Naive B cell (primary cell): ENCODE data around the gene SH2D7. TPM values are rescaled to one million over a fixed set of nuclear protein-coding genes. Genes with fewer than 3 reads are reported as not detected.

Experiments used
- ATAC-seq, 2 donors: fragments of 150-1000 bp; cut with Tn5 transposase; 2 replicates each; pipeline ENCODE4 v1.10.0; 2021; ENCODE audit warnings: low read depth in 2 of 2, mild to moderate bottlenecking in 2 of 2, moderate library complexity in 2 of 2
- DNase-seq: peaks from one replicate; pipeline ENCODE4 v3.0.0; 2022
- H3K27ac Mint-ChIP-seq, 6 donors: one replicate each; pipeline ENCODE4 v1.8.0; 2020 to 2022; ENCODE audit warnings: mild to moderate bottlenecking in 6 of 6, mixed read lengths in 6 of 6, moderate library complexity in 5 of 6, inconsistent platforms in 2 of 6
- H3K27me3 Mint-ChIP-seq, 3 donors: one replicate each; pipeline ENCODE4 v1.8.0; 2021 to 2022; ENCODE audit warnings: mixed read lengths in 3 of 3, mild to moderate bottlenecking in 1 of 3
- H3K36me3 Mint-ChIP-seq, 2 donors: one replicate each; pipeline ENCODE4 v1.8.0; 2020 to 2022; ENCODE audit warnings: mixed read lengths in 2 of 2, inconsistent platforms in 1 of 2, mild to moderate bottlenecking in 1 of 2
- H3K4me1 Mint-ChIP-seq, 3 donors: one replicate each; pipeline ENCODE4 v1.8.0; 2020 to 2022; ENCODE audit warnings: mixed read lengths in 3 of 3, inconsistent platforms in 1 of 3, mild to moderate bottlenecking in 1 of 3, moderate library complexity in 1 of 3
- H3K4me3 Mint-ChIP-seq, 8 donors: one replicate each; pipeline ENCODE4 v1.8.0; 2020 to 2022; ENCODE audit warnings: mild to moderate bottlenecking in 8 of 8, mixed read lengths in 8 of 8, moderate library complexity in 8 of 8, inconsistent platforms in 2 of 8
- H3K9me3 Mint-ChIP-seq, 7 donors: one replicate each; pipeline ENCODE4 v1.8.0; 2020 to 2022; ENCODE audit warnings: mixed read lengths in 7 of 7, mild to moderate bottlenecking in 5 of 7, inconsistent platforms in 2 of 7, moderate library complexity in 1 of 7
- polyA plus RNA-seq, 6 donors: library from polyadenylated mRNA; unstranded; fragments of 300-500 nt; fragmentation: Illumina TruSeq; gene quantifications; one replicate each; pipeline ENCODE4 v1.2.3, GENCODE V29; 2021; ENCODE audit warnings: low read depth in 6 of 6

The SH2D7 gene
- polyA plus RNA-seq, result not detected

GRCh38 chr15:78092261-78093041 is at the start of gene SH2D7:
Gene SH2D7 (plus strand): TSS chr15:78092561. CDS start chr15:78092585, 24 bp downstream.
- no peaks in the 10 kb centered on the region for H3K9me3 Mint-ChIP-seq
- no peaks in the 10 kb centered on the region for H3K36me3 Mint-ChIP-seq
- H3K27me3 Mint-ChIP-seq, result peaks cover 0 to 5% (median 0%) of the 10 kb centered on the region in 3 donors
- ATAC-seq (no peak), DNase-seq (no peak)
- peak within 1 kb of the TSS in 1 of 6 donors; percentile 37 for H3K27ac Mint-ChIP-seq
- H3K4me1 Mint-ChIP-seq, result peaks cover 5 to 13% (median 13%) of the 10 kb centered on the region in 3 donors
- no peak within 1 kb of the TSS for H3K4me3 Mint-ChIP-seq

- H3K9me3 Mint-ChIP-seq, result no peaks in the 10 kb centered on the region
- H3K27ac Mint-ChIP-seq, result peak overlapping the region in 1 of 6 donors; percentile 42
- peaks cover 9 to 15% of the 10 kb centered on the region in 2 donors for H3K36me3 Mint-ChIP-seq
- no peaks in the 10 kb centered on the region for H3K27me3 Mint-ChIP-seq
- no peak for ATAC-seq
- no peak for DNase-seq
- peaks cover 11 to 33% (median 30%) of the 10 kb centered on the region in 3 donors for H3K4me1 Mint-ChIP-seq
- H3K4me3 Mint-ChIP-seq, result no peak overlapping the region
Measured at GRCh38 chr15:78044407-78045155, 47.8 kb upstream of the SH2D7 start.

- H3K4me1 Mint-ChIP-seq, result peaks cover 17 to 33% (median 30%) of the 10 kb centered on the region in 3 donors
Measured at GRCh38 chr15:78045189-78045588, 47.2 kb upstream of the SH2D7 start.

GRCh38 chr15:78046796-78047341 is 45.5 kb upstream of the SH2D7 start:
- no peak overlapping the region for H3K4me3 Mint-ChIP-seq
- peaks cover 33 to 43% (median 42%) of the 10 kb centered on the region in 3 donors for H3K4me1 Mint-ChIP-seq

More at GRCh38 chr15:78045189-78045588, 47.2 kb upstream of the SH2D7 start:
- Mint-ChIP-seq H3K27me3 (no peaks in the 10 kb centered on the region), H3K27ac (no peak overlapping the region), H3K9me3 (no peaks in the 10 kb centered on the region), H3K36me3 (peaks cover 9% of the 10 kb centered on the region in 2 donors), H3K4me3 (no peak overlapping the region)
- no peak for ATAC-seq
- no peak for DNase-seq

GRCh38 chr15:78047761-78048627 is 44.4 kb upstream of the SH2D7 start:
- peaks cover 41 to 49% (median 45%) of the 10 kb centered on the region in 3 donors for H3K4me1 Mint-ChIP-seq
- ATAC-seq, result no peak
- no peaks in the 10 kb centered on the region for H3K9me3 Mint-ChIP-seq
- peak overlapping the region in 2 of 6 donors; percentile 44 to 89 for H3K27ac Mint-ChIP-seq
- no peak overlapping the region for H3K4me3 Mint-ChIP-seq
- H3K36me3 Mint-ChIP-seq, result peaks cover 3 to 8% of the 10 kb centered on the region in 2 donors
- no peaks in the 10 kb centered on the region for H3K27me3 Mint-ChIP-seq
- DNase-seq, result no peak

More at GRCh38 chr15:78046796-78047341, 45.5 kb upstream of the SH2D7 start:
- DNase-seq, result no peak
- Mint-ChIP-seq H3K27ac (peak overlapping the region in 1 of 6 donors; percentile 13), H3K27me3 (no peaks in the 10 kb centered on the region), H3K9me3 (no peaks in the 10 kb centered on the region), H3K36me3 (peaks cover 8 to 9% of the 10 kb centered on the region in 2 donors)
- no peak for ATAC-seq

GRCh38 chr15:78048628-78048920 is 43.8 kb upstream of the SH2D7 start:
- Mint-ChIP-seq H3K27me3 (no peaks in the 10 kb centered on the region), H3K27ac (no peak overlapping the region), H3K4me1 (peaks cover 41 to 49% (median 48%) of the 10 kb centered on the region in 3 donors), H3K36me3 (peaks cover 7 to 8% of the 10 kb centered on the region in 2 donors), H3K9me3 (no peaks in the 10 kb centered on the region), H3K4me3 (no peak overlapping the region)
- ATAC-seq, result no peak
- no peak for DNase-seq

- DNase-seq (no peak), ATAC-seq (peak; percentile 48 to 62)
- Mint-ChIP-seq H3K27me3 (no peaks in the 10 kb centered on the region), H3K4me3 (peak overlapping the region in 4 of 8 donors; percentile 33 to 78 (median 56)), H3K27ac (peak overlapping the region in 5 of 6 donors; percentile 7 to 44 (median 26)), H3K9me3 (no peaks in the 10 kb centered on the region), H3K36me3 (peaks cover 0 to 10% of the 10 kb centered on the region in 2 donors), H3K4me1 (peaks cover 42 to 51% (median 48%) of the 10 kb centered on the region in 3 donors)
Measured at GRCh38 chr15:78049691-78050440, 42.5 kb upstream of the SH2D7 start.

- Mint-ChIP-seq H3K9me3 (no peaks in the 10 kb centered on the region), H3K4me1 (peaks cover 47 to 57% (median 52%) of the 10 kb centered on the region in 3 donors), H3K27ac (no peak overlapping the region), H3K36me3 (peaks cover 0 to 10% of the 10 kb centered on the region in 2 donors), H3K27me3 (no peaks in the 10 kb centered on the region), H3K4me3 (peak overlapping the region in 1 of 8 donors; percentile 33)
- no peak for ATAC-seq
- DNase-seq, result no peak
Measured at GRCh38 chr15:78050441-78050809, 41.9 kb upstream of the SH2D7 start.

- no peak overlapping the region for H3K27ac Mint-ChIP-seq
- H3K36me3 Mint-ChIP-seq, result peaks cover 0 to 10% of the 10 kb centered on the region in 2 donors
- ATAC-seq, result no peak
- H3K27me3 Mint-ChIP-seq, result no peaks in the 10 kb centered on the region
- peaks cover 51 to 61% (median 56%) of the 10 kb centered on the region in 3 donors for H3K4me1 Mint-ChIP-seq
- H3K4me3 Mint-ChIP-seq, result no peak overlapping the region
- H3K9me3 Mint-ChIP-seq, result no peaks in the 10 kb centered on the region
- no peak for DNase-seq
Measured at GRCh38 chr15:78050826-78051225, 41.5 kb upstream of the SH2D7 start.

GRCh38 chr15:78051596-78051995 is 40.8 kb upstream of the SH2D7 start:
- Mint-ChIP-seq H3K36me3 (peaks cover 0 to 10% of the 10 kb centered on the region in 2 donors), H3K27me3 (no peaks in the 10 kb centered on the region), H3K4me3 (peak overlapping the region in 1 of 8 donors; percentile 5), H3K4me1 (peaks cover 59 to 69% (median 63%) of the 10 kb centered on the region in 3 donors), H3K27ac (peak overlapping the region in 4 of 6 donors; percentile 15 to 39 (median 28)), H3K9me3 (no peaks in the 10 kb centered on the region)
- DNase-seq (no peak), ATAC-seq (no peak)

- Mint-ChIP-seq H3K36me3 (peaks cover 0 to 10% of the 10 kb centered on the region in 2 donors), H3K27me3 (no peaks in the 10 kb centered on the region), H3K4me3 (peak overlapping the region in 2 of 8 donors; percentile 34 to 83), H3K4me1 (peaks cover 63 to 73% (median 63%) of the 10 kb centered on the region in 3 donors), H3K27ac (peak overlapping the region in 4 of 6 donors; percentile 15 to 82 (median 56)), H3K9me3 (no peaks in the 10 kb centered on the region)
- DNase-seq, result no peak
- no peak for ATAC-seq
Measured at GRCh38 chr15:78052001-78052401, 40.4 kb upstream of the SH2D7 start.

- H3K9me3 Mint-ChIP-seq, result no peaks in the 10 kb centered on the region
- no peak for DNase-seq
- peak overlapping the region in 3 of 6 donors; percentile 41 to 82 (median 72) for H3K27ac Mint-ChIP-seq
- ATAC-seq, result no peak
- peaks cover 0 to 10% of the 10 kb centered on the region in 2 donors for H3K36me3 Mint-ChIP-seq
- peak overlapping the region in 2 of 8 donors; percentile 34 to 83 for H3K4me3 Mint-ChIP-seq
- no peaks in the 10 kb centered on the region for H3K27me3 Mint-ChIP-seq
- peaks cover 59 to 73% (median 67%) of the 10 kb centered on the region in 3 donors for H3K4me1 Mint-ChIP-seq
Measured at GRCh38 chr15:78052545-78052944, 39.8 kb upstream of the SH2D7 start.
